HCT116 (cell line): ENCODE data around the gene NEB. TPM values are rescaled to one million over a fixed set of nuclear protein-coding genes. Genes with fewer than 3 reads are reported as not detected.

Source experiments
- ATAC-seq: fragments of 200-7000 bp; cut with Tn5 transposase; 2 replicates; pipeline ENCODE4 v1.9.1; 2020; ENCODE audit warnings: mild to moderate bottlenecking, moderate library complexity
- BruUV-seq: library from RNA; stranded (reverse); fragments of 400-500 nt; replicated peaks from 2 replicates; lab custom pipeline; 2021; lab: Mats Ljungman, UMichigan
- CTCF ChIA-PET: fragments of 300-600 bp; sonication (Branson Sonifier 250); formaldehyde crosslinking; loops from one replicate; lab custom pipeline; 2021; ENCODE audit warnings: antibody characterized with exemption; lab: Charles Lee
- POLR2A ChIA-PET: fragments of 300-600, 350-600 bp; sonication (Branson Sonifier 250); formaldehyde crosslinking; loops from one replicate; lab custom pipeline; 2021; ENCODE audit warnings: antibody characterized with exemption; lab: Charles Lee
- RAD21 ChIA-PET, 2 experiments: fragments of 300-600 bp; sonication (Branson Sonifier 250); formaldehyde crosslinking; loops; one replicate each; lab custom pipeline; 2023; ENCODE audit warnings: low total read pairs in 2 of 2; ENCODE audit not compliant: uncharacterized antibody in 2 of 2, unreplicated experiment in 2 of 2, low non-redundant PET in 1 of 2; lab: Charles Lee
- DNase-seq: peaks from one replicate; pipeline ENCODE4 v3.0.0-alpha.2; 2010; ENCODE audit warnings: low read depth, low spot score
- H2AFZ ChIP-seq: fragments of 200-600 bp; shearing (Covaris generic), sonication (generic); 2 replicates; pipeline ENCODE4 v1.6.1; 2017; ENCODE audit warnings: low read depth, mixed run types, mixed read lengths, antibody characterized with exemption, low read length; ENCODE audit not compliant: poor library complexity, severe bottlenecking
- H3K27ac ChIP-seq: 2 replicates; pipeline ENCODE4 v1.5.1; 2012; ENCODE audit warnings: low read depth, low read length
- H3K27me3 ChIP-seq: fragments of 200-600 bp; sonication (generic); 2 replicates; pipeline ENCODE4 v1.6.1; 2016; ENCODE audit warnings: mixed run types, low read length, mixed read lengths; ENCODE audit not compliant: insufficient read depth
- H3K36me3 ChIP-seq, 2 experiments: fragments of 200-500 bp in 1 of 2; fragments of 200-600 bp in 1 of 2; sonication (Bioruptor generic) in 1 of 2; sonication (generic) in 1 of 2; 2 replicates each; pipeline versions ENCODE4 v1.5.1 to v1.6.1; 2014 to 2016; ENCODE audit warnings: low read length in 2 of 2, inconsistent platforms in 1 of 2, mixed read lengths in 1 of 2, mixed run types in 1 of 2; ENCODE audit not compliant: insufficient read depth in 2 of 2, control insufficient read depth in 1 of 2
- H3K4me1 ChIP-seq, 2 experiments: fragments of 200-600 bp in 1 of 2; sonication (generic) in 1 of 2; 2 replicates each; pipeline versions ENCODE4 v1.5.1 to v1.6.1; 2012 to 2017; ENCODE audit warnings: low read length in 2 of 2, inconsistent platforms in 1 of 2, mild to moderate bottlenecking in 1 of 2, mixed read lengths in 1 of 2, mixed run types in 1 of 2, moderate library complexity in 1 of 2; ENCODE audit not compliant: insufficient read depth in 2 of 2, control insufficient read depth in 1 of 2
- H3K4me2 ChIP-seq: fragments of 200-600 bp; sonication (generic); 2 replicates; pipeline ENCODE4 v1.6.1; 2017; ENCODE audit warnings: mixed run types, low read length, mixed read lengths
- H3K4me3 ChIP-seq, 2 experiments: fragments of 200-600 bp in 1 of 2; sonication (generic) in 1 of 2; replicated peaks in 1 of 2; 2 replicates each; pipeline ENCODE4 v1.5.1; 2011 to 2016; ENCODE audit warnings: low read length in 2 of 2, control low read depth in 1 of 2, low read depth in 1 of 2, mild to moderate bottlenecking in 1 of 2, mixed read lengths in 1 of 2, mixed run types in 1 of 2
- H3K79me2 ChIP-seq: fragments of 200-600 bp; sonication (generic); 2 replicates; pipeline ENCODE4 v1.6.1; 2017; ENCODE audit warnings: mild to moderate bottlenecking, mixed run types, low read length, moderate library complexity, mixed read lengths; ENCODE audit not compliant: insufficient read depth
- H3K9ac ChIP-seq: fragments of 200-600 bp; sonication (generic); 2 replicates; pipeline ENCODE4 v1.6.1; 2016; ENCODE audit warnings: low read length, mixed read lengths
- H3K9me2 ChIP-seq: fragments of 200-600 bp; sonication (generic), shearing (Covaris generic); 2 replicates; pipeline ENCODE4 v1.6.1; 2017; ENCODE audit warnings: mixed run types, mild to moderate bottlenecking, moderate library complexity; ENCODE audit not compliant: insufficient read depth
- H3K9me3 ChIP-seq, 2 experiments: fragments of 200-500 bp in 1 of 2; fragments of 200-600 bp in 1 of 2; sonication (Bioruptor generic) in 1 of 2; sonication (generic) in 1 of 2; 2 replicates each; pipeline ENCODE4 v1.6.1; 2014 to 2017; ENCODE audit warnings: low read length in 2 of 2, mixed read lengths in 2 of 2, inconsistent platforms in 1 of 2, low read depth in 1 of 2, mild to moderate bottlenecking in 1 of 2, mixed run types in 1 of 2, moderate library complexity in 1 of 2; ENCODE audit not compliant: control insufficient read depth in 1 of 2, insufficient read depth in 1 of 2
- H4K20me1 ChIP-seq: fragments of 200-600 bp; sonication (generic), shearing (Covaris generic); 2 replicates; pipeline ENCODE4 v1.6.1; 2017; ENCODE audit warnings: mixed run types, mild to moderate bottlenecking, moderate library complexity; ENCODE audit not compliant: insufficient read depth
- POLR2AphosphoS5 ChIP-seq: IDR thresholded peaks from 2 replicates; pipeline ENCODE4 v1.6.1; 2011; ENCODE audit warnings: mild to moderate bottlenecking, low read depth, low read length, moderate library complexity
- TCF7L2 ChIP-seq: IDR thresholded peaks from 2 replicates; pipeline ENCODE4 v1.7.0; 2011; ENCODE audit warnings: borderline replicate concordance, inconsistent platforms; ENCODE audit not compliant: insufficient read depth, insufficient read length; ENCODE audit errors: extremely low read depth
- ZNF274 ChIP-seq: fragments of 200-500 bp; sonication (Bioruptor generic); IDR thresholded peaks from 2 replicates; pipeline ENCODE4 v1.6.1; 2014; ENCODE audit warnings: mild to moderate bottlenecking, low read depth, low read length, inconsistent platforms
- intact Hi-C: fragments of 100-400 bp; cut with micrococcal nuclease; formaldehyde crosslinking; loops from 2 replicates; pipeline ENCODE4 v1.10.0; 2022
- total RNA-seq: library from RNA; stranded (reverse); gene quantifications from one replicate; pipeline ENCODE4 v1.2.1, GENCODE V29; 2021; ENCODE audit not compliant: unreplicated experiment
- TF ChIP-seq, protein P1 (sequence below): IDR thresholded peaks from 2 replicates; pipeline ENCODE4 v1.6.1; 2012; ENCODE audit warnings: low read depth
- TF ChIP-seq, protein P2 (sequence below): IDR thresholded peaks from 2 replicates; pipeline ENCODE4 v1.6.1; 2011; ENCODE audit warnings: mild to moderate bottlenecking, low read length, moderate library complexity; ENCODE audit not compliant: insufficient replicate concordance; ENCODE audit errors: extremely low read depth

Gene NEB
- total RNA-seq, 1 experiment from 2014 or later: 0.34 TPM

DNA sequence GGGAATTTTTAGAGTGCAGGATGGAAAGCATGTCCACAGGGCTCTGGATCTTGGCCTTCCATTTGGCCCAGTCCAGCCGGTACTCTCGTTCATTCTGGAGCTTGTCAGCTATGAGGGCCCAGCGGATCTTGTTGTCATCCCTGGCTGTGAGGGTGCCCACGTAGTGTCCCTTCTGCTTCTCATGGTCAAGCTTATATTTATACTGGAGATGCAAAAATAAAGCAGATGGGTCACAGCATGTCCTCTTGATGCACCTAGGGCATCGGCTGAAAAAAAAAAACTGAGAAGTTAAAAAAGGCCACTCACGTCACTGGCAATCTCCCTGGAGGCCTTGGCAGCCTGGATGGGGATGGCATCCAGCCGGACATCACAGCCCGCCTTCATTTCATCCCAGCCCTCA is 164.1 kb downstream of the NEB start:
- POLR2A ChIA-PET: no interaction called here
- Histone ChIP-seq H3K27ac (no peak overlapping the region), H3K4me1 (no peaks in the 10 kb centered on the region)
- TF ChIP-seq, protein P1, sequence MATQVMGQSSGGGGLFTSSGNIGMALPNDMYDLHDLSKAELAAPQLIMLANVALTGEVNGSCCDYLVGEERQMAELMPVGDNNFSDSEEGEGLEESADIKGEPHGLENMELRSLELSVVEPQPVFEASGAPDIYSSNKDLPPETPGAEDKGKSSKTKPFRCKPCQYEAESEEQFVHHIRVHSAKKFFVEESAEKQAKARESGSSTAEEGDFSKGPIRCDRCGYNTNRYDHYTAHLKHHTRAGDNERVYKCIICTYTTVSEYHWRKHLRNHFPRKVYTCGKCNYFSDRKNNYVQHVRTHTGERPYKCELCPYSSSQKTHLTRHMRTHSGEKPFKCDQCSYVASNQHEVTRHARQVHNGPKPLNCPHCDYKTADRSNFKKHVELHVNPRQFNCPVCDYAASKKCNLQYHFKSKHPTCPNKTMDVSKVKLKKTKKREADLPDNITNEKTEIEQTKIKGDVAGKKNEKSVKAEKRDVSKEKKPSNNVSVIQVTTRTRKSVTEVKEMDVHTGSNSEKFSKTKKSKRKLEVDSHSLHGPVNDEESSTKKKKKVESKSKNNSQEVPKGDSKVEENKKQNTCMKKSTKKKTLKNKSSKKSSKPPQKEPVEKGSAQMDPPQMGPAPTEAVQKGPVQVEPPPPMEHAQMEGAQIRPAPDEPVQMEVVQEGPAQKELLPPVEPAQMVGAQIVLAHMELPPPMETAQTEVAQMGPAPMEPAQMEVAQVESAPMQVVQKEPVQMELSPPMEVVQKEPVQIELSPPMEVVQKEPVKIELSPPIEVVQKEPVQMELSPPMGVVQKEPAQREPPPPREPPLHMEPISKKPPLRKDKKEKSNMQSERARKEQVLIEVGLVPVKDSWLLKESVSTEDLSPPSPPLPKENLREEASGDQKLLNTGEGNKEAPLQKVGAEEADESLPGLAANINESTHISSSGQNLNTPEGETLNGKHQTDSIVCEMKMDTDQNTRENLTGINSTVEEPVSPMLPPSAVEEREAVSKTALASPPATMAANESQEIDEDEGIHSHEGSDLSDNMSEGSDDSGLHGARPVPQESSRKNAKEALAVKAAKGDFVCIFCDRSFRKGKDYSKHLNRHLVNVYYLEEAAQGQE: no peak
- TF ChIP-seq POLR2AphosphoS5 (no peak), TCF7L2 (no peak), ZNF274 (no peak)
- TF ChIP-seq, all 23 proteins: peak for 0
- Histone ChIP-seq H3K36me3 (no peaks in the 10 kb centered on the region), H3K4me2 (no peak overlapping the region), H3K9me3 (no peaks in the 10 kb centered on the region), H3K9me2 (no peaks in the 10 kb centered on the region), H2AFZ (no peak overlapping the region), H3K79me2 (no peaks in the 10 kb centered on the region), H3K9ac (no peak overlapping the region), H4K20me1 (no peaks in the 10 kb centered on the region), H3K27me3 (no peaks in the 10 kb centered on the region), H3K4me3 (no peak overlapping the region)
- no peak for DNase-seq
- CTCF ChIA-PET: no interaction called here
- BruUV-seq: no TSS peak
- RAD21 ChIA-PET: no interaction called here
- no peak for ATAC-seq
- intact Hi-C loops: no loop called here

DNA sequence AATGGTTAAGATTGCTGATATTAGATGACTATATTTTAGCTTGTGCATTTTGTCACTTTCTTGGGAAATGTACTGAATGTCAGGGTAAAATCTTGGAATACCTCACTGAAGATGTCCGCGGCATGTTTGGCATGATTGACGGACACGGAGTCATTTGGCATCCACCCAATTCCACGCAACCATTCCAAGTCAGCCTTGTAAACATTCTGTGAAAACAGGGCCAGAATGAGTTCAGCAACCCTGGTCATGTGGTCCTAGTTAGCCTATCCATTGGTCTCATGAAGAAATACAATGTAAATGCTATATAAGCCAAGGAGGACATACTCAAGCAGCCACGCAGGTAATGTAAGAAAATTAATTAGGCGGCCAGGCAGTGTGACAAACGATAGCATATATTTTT is 165.1 kb downstream of the NEB start:
- H3K9me2 ChIP-seq: no peaks in the 10 kb centered on the region
- no peak overlapping the region for H3K4me3 ChIP-seq
- TF ChIP-seq, protein P2, sequence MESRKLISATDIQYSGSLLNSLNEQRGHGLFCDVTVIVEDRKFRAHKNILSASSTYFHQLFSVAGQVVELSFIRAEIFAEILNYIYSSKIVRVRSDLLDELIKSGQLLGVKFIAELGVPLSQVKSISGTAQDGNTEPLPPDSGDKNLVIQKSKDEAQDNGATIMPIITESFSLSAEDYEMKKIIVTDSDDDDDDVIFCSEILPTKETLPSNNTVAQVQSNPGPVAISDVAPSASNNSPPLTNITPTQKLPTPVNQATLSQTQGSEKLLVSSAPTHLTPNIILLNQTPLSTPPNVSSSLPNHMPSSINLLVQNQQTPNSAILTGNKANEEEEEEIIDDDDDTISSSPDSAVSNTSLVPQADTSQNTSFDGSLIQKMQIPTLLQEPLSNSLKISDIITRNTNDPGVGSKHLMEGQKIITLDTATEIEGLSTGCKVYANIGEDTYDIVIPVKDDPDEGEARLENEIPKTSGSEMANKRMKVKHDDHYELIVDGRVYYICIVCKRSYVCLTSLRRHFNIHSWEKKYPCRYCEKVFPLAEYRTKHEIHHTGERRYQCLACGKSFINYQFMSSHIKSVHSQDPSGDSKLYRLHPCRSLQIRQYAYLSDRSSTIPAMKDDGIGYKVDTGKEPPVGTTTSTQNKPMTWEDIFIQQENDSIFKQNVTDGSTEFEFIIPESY: no peak
- RAD21 ChIA-PET: no interaction called here
- ATAC-seq: no peak
- H2AFZ ChIP-seq: no peak overlapping the region
- H3K4me1 ChIP-seq: no peaks in the 10 kb centered on the region
- CTCF ChIA-PET: no interaction called here
- POLR2A ChIA-PET: no interaction called here
- no peaks in the 10 kb centered on the region for H4K20me1 ChIP-seq
- no peak overlapping the region for H3K4me2 ChIP-seq
- H3K9me3 ChIP-seq: no peaks in the 10 kb centered on the region
- DNase-seq: no peak
- H3K79me2 ChIP-seq: no peaks in the 10 kb centered on the region
- no peak overlapping the region for H3K27ac ChIP-seq
- no peaks in the 10 kb centered on the region for H3K27me3 ChIP-seq
- intact Hi-C loops: no loop called here
- no peak overlapping the region for H3K9ac ChIP-seq
- no peaks in the 10 kb centered on the region for H3K36me3 ChIP-seq
- BruUV-seq: no TSS peak
